ENCODE measurements around the gene KLHL22. TPM values are rescaled to one million over a fixed set of nuclear protein-coding genes. Genes with fewer than 3 reads are reported as not detected.
A peak's percentile ranks its signal among the peaks of the same experiment; 100 is the strongest.

KLHL22 gene
- total and polyA plus RNA-seq, 2 of the 4 experiments (the other 2 are of a cell fraction), result 27.1 to 30.1 TPM

DNA sequence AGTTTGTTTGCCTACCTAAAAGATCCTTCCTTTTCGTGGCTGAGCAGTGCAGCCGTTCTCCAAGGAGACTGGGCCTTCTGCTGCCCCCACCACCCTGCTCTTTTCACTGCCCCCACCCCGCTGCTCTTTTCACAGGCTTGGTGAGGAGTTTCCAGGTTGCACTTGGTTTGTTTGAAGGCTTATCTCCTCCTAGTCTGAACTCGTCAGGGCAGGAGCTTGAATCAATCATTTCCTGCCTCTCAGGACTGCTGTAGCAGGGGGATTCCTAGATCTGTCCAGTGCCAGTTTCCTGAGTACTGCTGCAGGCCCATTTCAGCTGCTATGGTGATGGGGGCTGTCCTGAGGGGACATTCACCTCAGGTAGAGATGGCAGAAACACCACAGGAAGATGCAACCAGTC, 21.8 kb upstream of the KLHL22 start:
- WGBS, 2 experiments (ENCODE audit: extremely low coverage in 2 of 2, insufficient read length in 1 of 2), result no CpG with 5 or more reads among the region's 4 CpGs
- Histone ChIP-seq H4K5ac (ENCODE audit: low read depth, low read length) (no peak overlapping the region), H4K91ac (ENCODE audit: insufficient read depth, low read depth, low read length) (no peak overlapping the region), H2AK5ac (ENCODE audit: low read depth, low read length) (no peak overlapping the region), H2BK15ac (ENCODE audit: low read depth, low read length) (no peak overlapping the region), H3K27me3 (ENCODE audit: control insufficient read depth, insufficient read depth, low read length) (no peaks in the 10 kb centered on the region), H3K23ac (ENCODE audit: low read depth, low read length) (no peak overlapping the region), H4K20me1 (ENCODE audit: insufficient read depth, low read length) (peaks cover 85% of the 10 kb centered on the region), H3K4me3 (ENCODE audit: insufficient read depth, low read depth, low read length) (no peak overlapping the region), H2BK5ac (ENCODE audit: low read depth, low read length, poor library complexity, severe bottlenecking) (no peak overlapping the region), H3K4ac (ENCODE audit: low read depth, low read length) (no peak overlapping the region), H3K9ac (ENCODE audit: low read depth, low read length) (no peak overlapping the region), H3K9me1 (ENCODE audit: insufficient read depth, low read length) (peaks cover 48% of the 10 kb centered on the region), H2BK120ac (ENCODE audit: low read depth, low read length) (no peak overlapping the region), H3K36me3 (ENCODE audit: control insufficient read depth, insufficient read depth, low read length) (peaks cover 35% of the 10 kb centered on the region), H3K56ac (ENCODE audit: extremely low read depth, insufficient read depth, low read length) (no peak overlapping the region), H4K8ac (ENCODE audit: low read depth in 2 of 2, low read length in 2 of 2) (no peak overlapping the region), H2AK9ac (replicated peaks; ENCODE audit: low read depth, low read length, poor library complexity) (no peak overlapping the region), H3K4me1 (ENCODE audit: control insufficient read depth, insufficient read depth, low read length) (peaks cover 26% of the 10 kb centered on the region), H2BK20ac (ENCODE audit: low read depth, low read length) (no peak overlapping the region), H3K14ac (replicated peaks; ENCODE audit: low read depth, low read length) (0 out of 2 replicates have a peak overlapping the region, but pooled peaks have one; percentile 10), H3K79me1 (ENCODE audit: low read depth in 1 of 2, low read length in 2 of 2) (peaks cover 3 to 69% of the 10 kb centered on the region in 2 experiments; a peak in 3 of 4 replicates), H3K18ac (ENCODE audit: low read depth, low read length) (no peak overlapping the region), H3K4me2 (ENCODE audit: low read depth, low read length) (no peak overlapping the region), H3K27ac (ENCODE audit: insufficient read depth, low read length) (no peak overlapping the region), H2AFZ (replicated peaks; ENCODE audit: low read length, poor library complexity) (no peak overlapping the region), H3K9me3 (ENCODE audit: control insufficient read depth, insufficient read depth, low read length) (no peaks in the 10 kb centered on the region)
- intact Hi-C loops (cut with micrococcal nuclease) (no loop called here), in situ Hi-C loops (cut with MboI; ENCODE audit: low sequenced_read_pairs) (no loop called here), dilution Hi-C loops (cut with HindIII; ENCODE audit: low sequenced_read_pairs, unreplicated experiment) (no loop called here)
- ATAC-seq (ENCODE audit: low read depth) (no peak), DNase-seq (no peak)
- TF ChIP-seq RFX5 (IDR thresholded peaks at IDR 0.05; ENCODE audit: low read depth, low read length) (no peak), MAFK (IDR thresholded peaks at IDR 0.05; ENCODE audit: low read depth, low read length) (no peak), SMC3 (IDR thresholded peaks at IDR 0.05; ENCODE audit: low read depth, low read length) (no peak)
- TF ChIP-seq, protein P1, sequence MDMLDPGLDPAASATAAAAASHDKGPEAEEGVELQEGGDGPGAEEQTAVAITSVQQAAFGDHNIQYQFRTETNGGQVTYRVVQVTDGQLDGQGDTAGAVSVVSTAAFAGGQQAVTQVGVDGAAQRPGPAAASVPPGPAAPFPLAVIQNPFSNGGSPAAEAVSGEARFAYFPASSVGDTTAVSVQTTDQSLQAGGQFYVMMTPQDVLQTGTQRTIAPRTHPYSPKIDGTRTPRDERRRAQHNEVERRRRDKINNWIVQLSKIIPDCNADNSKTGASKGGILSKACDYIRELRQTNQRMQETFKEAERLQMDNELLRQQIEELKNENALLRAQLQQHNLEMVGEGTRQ (IDR thresholded peaks at IDR 0.05; ENCODE audit: low read depth, low read length), result no peak
- POLR2A ChIA-PET (ENCODE audit: unreplicated experiment), result no interaction called here
- no TSS peak for BruUV-seq (replicated peaks)
- CTCF ChIA-PET, result no interaction called here

Measured in IMR-90 (cell line).